ENCODE measurements around the gene TADA3. TPM values are rescaled to one million over a fixed set of nuclear protein-coding genes. Genes with fewer than 3 reads are reported as not detected.

TADA3 gene
- total RNA-seq, 1 experiment from 2014 or later = 85.4 TPM

DNA sequence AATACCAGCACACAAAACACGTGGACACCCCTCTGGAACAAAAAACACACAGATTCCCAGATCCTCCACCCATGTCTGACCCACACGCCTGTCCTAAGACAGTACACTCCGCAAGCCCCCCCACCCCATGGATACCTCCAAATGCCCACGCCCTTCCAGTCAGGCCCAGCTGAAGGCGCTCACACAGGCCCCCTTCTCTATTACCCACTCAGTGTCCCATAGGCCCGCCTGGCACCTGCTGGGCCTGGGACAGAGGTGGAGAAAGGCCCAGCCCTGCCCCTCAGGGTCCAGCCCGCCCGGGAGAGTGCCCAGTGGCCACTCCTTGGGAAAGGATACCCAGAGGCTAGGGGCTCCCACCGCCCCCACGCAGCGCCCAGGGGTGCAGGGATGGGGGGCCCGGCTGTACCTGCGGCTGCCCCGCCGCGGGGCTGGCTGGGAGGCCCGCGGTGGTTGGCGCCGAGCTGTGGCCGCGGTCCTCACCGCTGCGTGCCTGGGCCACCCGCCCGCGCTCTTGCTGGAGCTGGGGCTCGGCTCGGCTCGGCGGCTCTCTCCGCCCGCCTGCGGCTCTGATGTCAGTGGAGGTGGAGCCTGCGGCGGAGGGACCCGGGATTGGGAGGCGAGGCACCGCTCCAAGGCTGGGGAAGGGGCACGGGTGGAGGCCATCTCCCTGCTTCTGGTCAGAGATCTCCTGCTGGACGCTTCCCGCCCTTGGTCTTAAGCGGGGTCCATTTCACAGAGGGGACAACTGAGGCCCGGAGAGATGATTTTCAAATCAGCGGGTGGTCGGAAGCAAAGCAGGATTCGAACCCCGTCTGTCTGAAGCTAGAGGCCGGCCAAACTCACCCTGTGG, 22.6 kb downstream of the TADA3 start, which contains the start of gene CAMK1:
TSS of gene CAMK1 (minus strand) at position 522 of the 850 bp plus-strand sequence. CDS start 2,198 bp downstream, outside the sequence.
- H3K4me2 ChIP-seq (ENCODE audit: low read length) = peak within 1 kb of the TSS; percentile 88
- no peaks in the 10 kb centered on the region for H3K27me3 ChIP-seq (ENCODE audit: low read length)
- TF ChIP-seq EZH2phosphoT487 (IDR thresholded peaks at IDR 0.05; ENCODE audit: borderline replicate concordance, low read length) = no peak
- TF ChIP-seq, protein P1, sequence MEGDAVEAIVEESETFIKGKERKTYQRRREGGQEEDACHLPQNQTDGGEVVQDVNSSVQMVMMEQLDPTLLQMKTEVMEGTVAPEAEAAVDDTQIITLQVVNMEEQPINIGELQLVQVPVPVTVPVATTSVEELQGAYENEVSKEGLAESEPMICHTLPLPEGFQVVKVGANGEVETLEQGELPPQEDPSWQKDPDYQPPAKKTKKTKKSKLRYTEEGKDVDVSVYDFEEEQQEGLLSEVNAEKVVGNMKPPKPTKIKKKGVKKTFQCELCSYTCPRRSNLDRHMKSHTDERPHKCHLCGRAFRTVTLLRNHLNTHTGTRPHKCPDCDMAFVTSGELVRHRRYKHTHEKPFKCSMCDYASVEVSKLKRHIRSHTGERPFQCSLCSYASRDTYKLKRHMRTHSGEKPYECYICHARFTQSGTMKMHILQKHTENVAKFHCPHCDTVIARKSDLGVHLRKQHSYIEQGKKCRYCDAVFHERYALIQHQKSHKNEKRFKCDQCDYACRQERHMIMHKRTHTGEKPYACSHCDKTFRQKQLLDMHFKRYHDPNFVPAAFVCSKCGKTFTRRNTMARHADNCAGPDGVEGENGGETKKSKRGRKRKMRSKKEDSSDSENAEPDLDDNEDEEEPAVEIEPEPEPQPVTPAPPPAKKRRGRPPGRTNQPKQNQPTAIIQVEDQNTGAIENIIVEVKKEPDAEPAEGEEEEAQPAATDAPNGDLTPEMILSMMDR (conservative IDR thresholded peaks at IDR 0.05; ENCODE audit: low read depth, low read length) = no peak
- TF ChIP-seq EZH2 (IDR thresholded peaks at IDR 0.05; ENCODE audit: low read length, unreplicated experiment) = no peak
- H3K4me1 ChIP-seq (ENCODE audit: insufficient read depth, low read length) = peaks cover 25% of the 10 kb centered on the region
- H2AFZ ChIP-seq (ENCODE audit: low read length) = peak within 1 kb of the TSS; percentile 93
- ATAC-seq (peak; percentile 92), DNase-seq (peak; percentile 79)
- H3K79me2 ChIP-seq (ENCODE audit: low read length) = peaks cover 18% of the 10 kb centered on the region
- no peak within 1 kb of the TSS for H3K27ac ChIP-seq (ENCODE audit: low read length)
- H3K4me3 ChIP-seq (ENCODE audit: low read length) = peak within 1 kb of the TSS; percentile 80
- intact Hi-C loops (cut with micrococcal nuclease) = loop anchor here (2.0 to 10.0 kb wide), 2 partner anchors 15 to 55 kb away; no protein-coding TSS in a partner anchor
- H3K9ac ChIP-seq (ENCODE audit: low read length) = peak within 1 kb of the TSS; percentile 77
- ChIA-PET POLR2A (ENCODE audit: unreplicated experiment) (interaction anchor here (0.7 kb wide), 1 partner anchor 19 kb away, joined by 3 read pairs; no protein-coding TSS in a partner anchor), CTCF (no interaction called here)
- BruUV-seq (replicated peaks) = no TSS peak
- H3F3A ChIP-seq (ENCODE audit: low read length, unreplicated experiment) = no peaks in the 10 kb centered on the region
- no peaks in the 10 kb centered on the region for H3K9me2 ChIP-seq (replicated peaks; ENCODE audit: low read length)
- no peaks in the 10 kb centered on the region; the same call in 1 of the 2 replicates for H3K36me3 ChIP-seq (ENCODE audit: low read depth, low read length)
- H3K9me3 ChIP-seq (ENCODE audit: low read length) = no peaks in the 10 kb centered on the region
- H4K20me1 ChIP-seq (ENCODE audit: low read length) = no peaks in the 10 kb centered on the region

DNA sequence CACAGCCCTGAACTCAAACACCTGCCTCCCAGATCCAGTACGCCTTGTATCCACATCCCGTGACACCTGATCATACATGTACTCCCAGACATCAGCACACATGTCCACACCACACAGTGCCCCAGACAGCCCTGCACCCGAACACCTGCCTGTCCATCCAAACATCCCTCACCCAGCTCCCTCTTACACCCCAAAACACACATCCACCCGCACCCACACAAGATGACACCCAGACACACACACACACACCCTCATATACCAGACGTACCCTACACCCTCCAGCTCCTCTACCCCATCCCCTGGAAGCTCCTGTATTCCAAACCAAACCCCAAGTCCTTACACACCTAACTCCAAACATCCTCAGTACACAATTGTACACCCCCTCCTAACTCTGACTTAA, 23.3 kb downstream of the TADA3 start:
- no peaks in the 10 kb centered on the region for H3K9me3 ChIP-seq (ENCODE audit: low read length)
- H3K27me3 ChIP-seq (ENCODE audit: low read length) = no peaks in the 10 kb centered on the region
- no peak overlapping the region for H3K27ac ChIP-seq (ENCODE audit: low read length)
- no peaks in the 10 kb centered on the region for H4K20me1 ChIP-seq (ENCODE audit: low read length)
- H3K9me2 ChIP-seq (replicated peaks; ENCODE audit: low read length) = no peaks in the 10 kb centered on the region
- ChIA-PET POLR2A (ENCODE audit: unreplicated experiment) (no interaction called here), CTCF (no interaction called here)
- H3K79me2 ChIP-seq (ENCODE audit: low read length) = peaks cover 18% of the 10 kb centered on the region
- DNase-seq (no peak), ATAC-seq (peak; percentile 6)
- H3F3A ChIP-seq (ENCODE audit: low read length, unreplicated experiment) = no peaks in the 10 kb centered on the region
- peak overlapping the region; percentile 93 for H2AFZ ChIP-seq (ENCODE audit: low read length)
- H3K9ac ChIP-seq (ENCODE audit: low read length) = peak overlapping the region; percentile 77
- no peak for TF ChIP-seq EZH2 (IDR thresholded peaks at IDR 0.05; ENCODE audit: low read length, unreplicated experiment)
- no peak for TF ChIP-seq EZH2phosphoT487 (IDR thresholded peaks at IDR 0.05; ENCODE audit: borderline replicate concordance, low read length)
- TF ChIP-seq, protein P1 (conservative IDR thresholded peaks at IDR 0.05; ENCODE audit: low read depth, low read length) = no peak
- peak overlapping the region; percentile 88 for H3K4me2 ChIP-seq (ENCODE audit: low read length)
- H3K4me3 ChIP-seq (ENCODE audit: low read length) = peak overlapping the region; percentile 80
- BruUV-seq (replicated peaks) = no TSS peak
- no peaks in the 10 kb centered on the region; the same call in 1 of the 2 replicates for H3K36me3 ChIP-seq (ENCODE audit: low read depth, low read length)
- intact Hi-C loops (cut with micrococcal nuclease) = loop anchor here (2.0 kb wide), 1 partner anchor 14 kb away; no protein-coding TSS in a partner anchor
- H3K4me1 ChIP-seq (ENCODE audit: insufficient read depth, low read length) = peaks cover 25% of the 10 kb centered on the region

Data from PC-3 (cell line).